GM23338 (cell line): ENCODE data around the gene NIPA2. TPM values are rescaled to one million over a fixed set of nuclear protein-coding genes. Genes with fewer than 3 reads are reported as not detected.

Experiments
- ATAC-seq: fragments of 200-7000 bp; cut with Tn5 transposase; 3 replicates; pipeline ENCODE4 v1.9.1; 2020
- DNase-seq: peaks from one replicate; pipeline ENCODE4 v3.0.0-alpha.2; 2015; ENCODE audit warnings: low spot score
- H2AFZ ChIP-seq: fragments of 200-600 bp; sonication (generic); 2 replicates; pipeline ENCODE4 v1.8.0; 2016; ENCODE audit warnings: antibody characterized with exemption, mild to moderate bottlenecking, moderate library complexity
- H3F3A ChIP-seq: fragments of 200-600 bp; sonication (generic); replicated peaks from 2 replicates; pipeline ENCODE4 v1.8.0; 2017; ENCODE audit warnings: antibody characterized with exemption, mixed run types, low read depth
- H3K27ac ChIP-seq: fragments of 200-600 bp; sonication (generic); 2 replicates; pipeline ENCODE4 v1.6.1; 2016; ENCODE audit warnings: low read depth
- H3K27me3 ChIP-seq: fragments of 200-600 bp; sonication (generic); 2 replicates; pipeline ENCODE4 v1.8.0; 2016; ENCODE audit warnings: mild to moderate bottlenecking, mixed run types, moderate library complexity; ENCODE audit not compliant: insufficient read depth
- H3K36me3 ChIP-seq: fragments of 200-600 bp; sonication (generic); 2 replicates; pipeline ENCODE4 v1.8.0; 2016; ENCODE audit warnings: mild to moderate bottlenecking; ENCODE audit not compliant: insufficient read depth
- H3K4me1 ChIP-seq: fragments of 200-600 bp; sonication (generic); 2 replicates; pipeline ENCODE4 v1.8.0; 2016; ENCODE audit warnings: mild to moderate bottlenecking, moderate library complexity; ENCODE audit not compliant: insufficient read depth
- H3K4me2 ChIP-seq: fragments of 200-600 bp; sonication (generic); 2 replicates; pipeline ENCODE4 v1.7.1; 2017; ENCODE audit warnings: mixed run types
- H3K4me3 ChIP-seq: fragments of 200-600 bp; sonication (generic); 2 replicates; pipeline ENCODE4 v1.6.1; 2016; ENCODE audit warnings: mixed run types
- H3K79me2 ChIP-seq: fragments of 200-600 bp; sonication (generic); replicated peaks from 2 replicates; pipeline ENCODE4 v1.8.0; 2017; ENCODE audit warnings: mild to moderate bottlenecking; ENCODE audit not compliant: insufficient read depth
- H3K9me2 ChIP-seq: fragments of 200-600 bp; sonication (generic); 2 replicates; pipeline ENCODE4 v1.8.0; 2017; ENCODE audit not compliant: insufficient read depth
- H4K20me1 ChIP-seq: fragments of 200-600 bp; sonication (generic); replicated peaks from 2 replicates; pipeline ENCODE4 v1.8.0; 2017; ENCODE audit warnings: mild to moderate bottlenecking; ENCODE audit not compliant: insufficient read depth
- H3K27ac Mint-ChIP-seq: 2 replicates; pipeline ENCODE4 v1.8.0; 2020; ENCODE audit warnings: inconsistent platforms, mild to moderate bottlenecking, moderate library complexity, mixed read lengths
- H3K27me3 Mint-ChIP-seq: 3 replicates; pipeline ENCODE4 v1.8.0; 2022; ENCODE audit warnings: low read depth, mild to moderate bottlenecking, moderate library complexity, mixed read lengths, inconsistent platforms; ENCODE audit not compliant: insufficient read depth, poor library complexity
- H3K36me3 Mint-ChIP-seq: 3 replicates; pipeline ENCODE4 v1.8.0; 2021; ENCODE audit warnings: low read depth, mild to moderate bottlenecking, inconsistent platforms, moderate library complexity, mixed read lengths
- H3K4me1 Mint-ChIP-seq: 3 replicates; pipeline ENCODE4 v1.8.0; 2020; ENCODE audit warnings: mild to moderate bottlenecking, inconsistent platforms, mixed read lengths
- H3K4me3 Mint-ChIP-seq: 3 replicates; pipeline ENCODE4 v1.8.0; 2021; ENCODE audit warnings: moderate library complexity, mild to moderate bottlenecking, inconsistent platforms, mixed read lengths
- H3K9me3 Mint-ChIP-seq: 3 replicates; pipeline ENCODE4 v1.8.0; 2020; ENCODE audit warnings: moderate library complexity, mild to moderate bottlenecking, inconsistent platforms, mixed read lengths
- EZH2 ChIP-seq: fragments of 200-600 bp; sonication (generic); IDR thresholded peaks from one replicate; pipeline ENCODE4 v1.8.0; 2017; ENCODE audit warnings: antibody characterized with exemption, mild to moderate bottlenecking, low read depth; ENCODE audit not compliant: unreplicated experiment
- ZNF114 ChIP-seq: fragments of 250-450 bp; sonication (Bioruptor Pico); IDR thresholded peaks from 2 replicates; pipeline ENCODE4 v1.5.0; 2020; ENCODE audit warnings: mild to moderate bottlenecking, moderate library complexity
- polyA plus RNA-seq: library from polyadenylated mRNA; unstranded; fragments of >200 nt; fragmentation: Nextera tagmentation; extraction: Ambion mirVana; gene quantifications from 2 replicates; pipeline ENCODE4 v1.2.1, GENCODE V29; 2016
- total RNA-seq: library from RNA; depleted of rRNA; stranded (reverse); fragments of >200 nt; shearing (Covaris generic); gene quantifications from 2 replicates; pipeline ENCODE4 v1.2.3, GENCODE V29; 2014
- TF ChIP-seq, protein P1 (sequence below): fragments of 250-450 bp; sonication (Bioruptor Pico); IDR thresholded peaks from 2 replicates; pipeline ENCODE4 v1.5.0; 2020; ENCODE audit warnings: mild to moderate bottlenecking, moderate library complexity
- TF ChIP-seq, protein P2 (sequence below), 2 experiments: fragments of 200-600 bp in 1 of 2; sonication (generic) in 1 of 2; conservative IDR thresholded peaks; 2 replicates each; pipeline versions ENCODE4 v1.5.1 to v1.6.1; 2016 to 2017; ENCODE audit warnings: antibody characterized with exemption in 2 of 2, low read depth in 2 of 2, mild to moderate bottlenecking in 2 of 2, moderate library complexity in 1 of 2
- TF ChIP-seq, protein P3 (sequence below): IDR thresholded peaks from one replicate; pipeline ENCODE4 v1.6.1; 2018; ENCODE audit warnings: antibody characterized with exemption; ENCODE audit not compliant: unreplicated experiment

NIPA2 gene
- total and polyA plus RNA-seq, 2 experiments from 2014 or later, result 35.0 to 105 TPM

DNA sequence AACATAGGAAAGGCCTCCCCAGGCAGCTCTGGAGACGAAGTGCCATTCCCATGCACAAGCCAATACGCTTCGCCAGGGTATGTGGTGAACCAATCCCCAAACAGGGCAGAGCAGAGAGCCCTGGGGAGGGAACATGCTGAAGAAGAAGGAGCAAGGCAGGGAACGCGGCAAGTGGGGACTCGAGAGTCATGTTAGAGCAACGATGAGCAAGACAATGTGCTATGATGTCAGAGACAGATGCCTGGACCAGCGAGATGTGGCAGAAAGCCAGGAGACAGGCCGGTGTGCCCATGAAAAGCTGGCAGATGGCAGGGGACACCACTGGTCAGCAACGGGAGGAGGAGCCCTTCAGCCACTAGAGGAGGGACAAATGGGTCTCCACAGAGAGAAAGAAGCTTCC lies 39.6 kb downstream of the NIPA2 start:
- ATAC-seq (no peak), DNase-seq (no peak)
- Histone ChIP-seq H3K79me2 (0 out of 2 replicates have a peak, but pooled peaks cover 2% of the 10 kb centered on the region), H3K4me3 (no peak overlapping the region), H3K36me3 (no peaks in the 10 kb centered on the region), H3K27me3 (no peaks in the 10 kb centered on the region), H2AFZ (no peak overlapping the region), H3F3A (no peaks in the 10 kb centered on the region), H3K27ac (no peak overlapping the region), H3K4me2 (no peak overlapping the region), H4K20me1 (no peaks in the 10 kb centered on the region), H3K9me2 (no peaks in the 10 kb centered on the region), H3K4me1 (no peaks in the 10 kb centered on the region)
- TF ChIP-seq ZNF114, result no peak
- TF ChIP-seq, protein P1, sequence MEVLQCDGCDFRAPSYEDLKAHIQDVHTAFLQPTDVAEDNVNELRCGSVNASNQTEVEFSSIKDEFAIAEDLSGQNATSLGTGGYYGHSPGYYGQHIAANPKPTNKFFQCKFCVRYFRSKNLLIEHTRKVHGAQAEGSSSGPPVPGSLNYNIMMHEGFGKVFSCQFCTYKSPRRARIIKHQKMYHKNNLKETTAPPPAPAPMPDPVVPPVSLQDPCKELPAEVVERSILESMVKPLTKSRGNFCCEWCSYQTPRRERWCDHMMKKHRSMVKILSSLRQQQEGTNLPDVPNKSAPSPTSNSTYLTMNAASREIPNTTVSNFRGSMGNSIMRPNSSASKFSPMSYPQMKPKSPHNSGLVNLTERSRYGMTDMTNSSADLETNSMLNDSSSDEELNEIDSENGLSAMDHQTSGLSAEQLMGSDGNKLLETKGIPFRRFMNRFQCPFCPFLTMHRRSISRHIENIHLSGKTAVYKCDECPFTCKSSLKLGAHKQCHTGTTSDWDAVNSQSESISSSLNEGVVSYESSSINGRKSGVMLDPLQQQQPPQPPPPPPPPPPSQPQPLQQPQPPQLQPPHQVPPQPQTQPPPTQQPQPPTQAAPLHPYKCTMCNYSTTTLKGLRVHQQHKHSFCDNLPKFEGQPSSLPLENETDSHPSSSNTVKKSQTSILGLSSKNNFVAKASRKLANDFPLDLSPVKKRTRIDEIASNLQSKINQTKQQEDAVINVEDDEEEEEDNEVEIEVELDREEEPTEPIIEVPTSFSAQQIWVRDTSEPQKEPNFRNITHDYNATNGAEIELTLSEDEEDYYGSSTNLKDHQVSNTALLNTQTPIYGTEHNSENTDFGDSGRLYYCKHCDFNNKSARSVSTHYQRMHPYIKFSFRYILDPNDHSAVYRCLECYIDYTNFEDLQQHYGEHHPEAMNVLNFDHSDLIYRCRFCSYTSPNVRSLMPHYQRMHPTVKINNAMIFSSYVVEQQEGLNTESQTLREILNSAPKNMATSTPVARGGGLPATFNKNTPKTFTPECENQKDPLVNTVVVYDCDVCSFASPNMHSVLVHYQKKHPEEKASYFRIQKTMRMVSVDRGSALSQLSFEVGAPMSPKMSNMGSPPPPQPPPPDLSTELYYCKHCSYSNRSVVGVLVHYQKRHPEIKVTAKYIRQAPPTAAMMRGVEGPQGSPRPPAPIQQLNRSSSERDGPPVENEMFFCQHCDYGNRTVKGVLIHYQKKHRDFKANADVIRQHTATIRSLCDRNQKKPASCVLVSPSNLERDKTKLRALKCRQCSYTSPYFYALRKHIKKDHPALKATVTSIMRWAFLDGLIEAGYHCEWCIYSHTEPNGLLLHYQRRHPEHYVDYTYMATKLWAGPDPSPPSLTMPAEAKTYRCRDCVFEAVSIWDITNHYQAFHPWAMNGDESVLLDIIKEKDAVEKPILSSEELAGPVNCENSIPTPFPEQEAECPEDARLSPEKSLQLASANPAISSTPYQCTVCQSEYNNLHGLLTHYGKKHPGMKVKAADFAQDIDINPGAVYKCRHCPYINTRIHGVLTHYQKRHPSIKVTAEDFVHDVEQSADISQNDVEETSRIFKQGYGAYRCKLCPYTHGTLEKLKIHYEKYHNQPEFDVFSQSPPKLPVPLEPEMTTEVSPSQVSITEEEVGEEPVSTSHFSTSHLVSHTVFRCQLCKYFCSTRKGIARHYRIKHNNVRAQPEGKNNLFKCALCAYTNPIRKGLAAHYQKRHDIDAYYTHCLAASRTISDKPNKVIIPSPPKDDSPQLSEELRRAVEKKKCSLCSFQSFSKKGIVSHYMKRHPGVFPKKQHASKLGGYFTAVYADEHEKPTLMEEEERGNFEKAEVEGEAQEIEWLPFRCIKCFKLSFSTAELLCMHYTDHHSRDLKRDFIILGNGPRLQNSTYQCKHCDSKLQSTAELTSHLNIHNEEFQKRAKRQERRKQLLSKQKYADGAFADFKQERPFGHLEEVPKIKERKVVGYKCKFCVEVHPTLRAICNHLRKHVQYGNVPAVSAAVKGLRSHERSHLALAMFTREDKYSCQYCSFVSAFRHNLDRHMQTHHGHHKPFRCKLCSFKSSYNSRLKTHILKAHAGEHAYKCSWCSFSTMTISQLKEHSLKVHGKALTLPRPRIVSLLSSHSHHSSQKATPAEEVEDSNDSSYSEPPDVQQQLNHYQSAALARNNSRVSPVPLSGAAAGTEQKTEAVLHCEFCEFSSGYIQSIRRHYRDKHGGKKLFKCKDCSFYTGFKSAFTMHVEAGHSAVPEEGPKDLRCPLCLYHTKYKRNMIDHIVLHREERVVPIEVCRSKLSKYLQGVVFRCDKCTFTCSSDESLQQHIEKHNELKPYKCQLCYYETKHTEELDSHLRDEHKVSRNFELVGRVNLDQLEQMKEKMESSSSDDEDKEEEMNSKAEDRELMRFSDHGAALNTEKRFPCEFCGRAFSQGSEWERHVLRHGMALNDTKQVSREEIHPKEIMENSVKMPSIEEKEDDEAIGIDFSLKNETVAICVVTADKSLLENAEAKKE (CRISPR knock-in tag), result no peak
- TF ChIP-seq EZH2, result no peak
- TF ChIP-seq, protein P2, sequence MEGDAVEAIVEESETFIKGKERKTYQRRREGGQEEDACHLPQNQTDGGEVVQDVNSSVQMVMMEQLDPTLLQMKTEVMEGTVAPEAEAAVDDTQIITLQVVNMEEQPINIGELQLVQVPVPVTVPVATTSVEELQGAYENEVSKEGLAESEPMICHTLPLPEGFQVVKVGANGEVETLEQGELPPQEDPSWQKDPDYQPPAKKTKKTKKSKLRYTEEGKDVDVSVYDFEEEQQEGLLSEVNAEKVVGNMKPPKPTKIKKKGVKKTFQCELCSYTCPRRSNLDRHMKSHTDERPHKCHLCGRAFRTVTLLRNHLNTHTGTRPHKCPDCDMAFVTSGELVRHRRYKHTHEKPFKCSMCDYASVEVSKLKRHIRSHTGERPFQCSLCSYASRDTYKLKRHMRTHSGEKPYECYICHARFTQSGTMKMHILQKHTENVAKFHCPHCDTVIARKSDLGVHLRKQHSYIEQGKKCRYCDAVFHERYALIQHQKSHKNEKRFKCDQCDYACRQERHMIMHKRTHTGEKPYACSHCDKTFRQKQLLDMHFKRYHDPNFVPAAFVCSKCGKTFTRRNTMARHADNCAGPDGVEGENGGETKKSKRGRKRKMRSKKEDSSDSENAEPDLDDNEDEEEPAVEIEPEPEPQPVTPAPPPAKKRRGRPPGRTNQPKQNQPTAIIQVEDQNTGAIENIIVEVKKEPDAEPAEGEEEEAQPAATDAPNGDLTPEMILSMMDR (conservative IDR thresholded peaks at IDR 0.05; ENCODE audit: low read depth in 2 of 2), result no peak
- TF ChIP-seq, protein P3, sequence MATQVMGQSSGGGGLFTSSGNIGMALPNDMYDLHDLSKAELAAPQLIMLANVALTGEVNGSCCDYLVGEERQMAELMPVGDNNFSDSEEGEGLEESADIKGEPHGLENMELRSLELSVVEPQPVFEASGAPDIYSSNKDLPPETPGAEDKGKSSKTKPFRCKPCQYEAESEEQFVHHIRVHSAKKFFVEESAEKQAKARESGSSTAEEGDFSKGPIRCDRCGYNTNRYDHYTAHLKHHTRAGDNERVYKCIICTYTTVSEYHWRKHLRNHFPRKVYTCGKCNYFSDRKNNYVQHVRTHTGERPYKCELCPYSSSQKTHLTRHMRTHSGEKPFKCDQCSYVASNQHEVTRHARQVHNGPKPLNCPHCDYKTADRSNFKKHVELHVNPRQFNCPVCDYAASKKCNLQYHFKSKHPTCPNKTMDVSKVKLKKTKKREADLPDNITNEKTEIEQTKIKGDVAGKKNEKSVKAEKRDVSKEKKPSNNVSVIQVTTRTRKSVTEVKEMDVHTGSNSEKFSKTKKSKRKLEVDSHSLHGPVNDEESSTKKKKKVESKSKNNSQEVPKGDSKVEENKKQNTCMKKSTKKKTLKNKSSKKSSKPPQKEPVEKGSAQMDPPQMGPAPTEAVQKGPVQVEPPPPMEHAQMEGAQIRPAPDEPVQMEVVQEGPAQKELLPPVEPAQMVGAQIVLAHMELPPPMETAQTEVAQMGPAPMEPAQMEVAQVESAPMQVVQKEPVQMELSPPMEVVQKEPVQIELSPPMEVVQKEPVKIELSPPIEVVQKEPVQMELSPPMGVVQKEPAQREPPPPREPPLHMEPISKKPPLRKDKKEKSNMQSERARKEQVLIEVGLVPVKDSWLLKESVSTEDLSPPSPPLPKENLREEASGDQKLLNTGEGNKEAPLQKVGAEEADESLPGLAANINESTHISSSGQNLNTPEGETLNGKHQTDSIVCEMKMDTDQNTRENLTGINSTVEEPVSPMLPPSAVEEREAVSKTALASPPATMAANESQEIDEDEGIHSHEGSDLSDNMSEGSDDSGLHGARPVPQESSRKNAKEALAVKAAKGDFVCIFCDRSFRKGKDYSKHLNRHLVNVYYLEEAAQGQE, result no peak
- peaks cover 19% of the 10 kb centered on the region for H3K4me1 Mint-ChIP-seq
- H3K36me3 Mint-ChIP-seq, result peaks cover 71% of the 10 kb centered on the region
- H3K27me3 Mint-ChIP-seq, result peaks cover 13% of the 10 kb centered on the region
- no peak overlapping the region for H3K27ac Mint-ChIP-seq
- H3K4me3 Mint-ChIP-seq, result no peak overlapping the region
- H3K9me3 Mint-ChIP-seq, result peaks cover 2% of the 10 kb centered on the region; the same call in 2 of the 3 replicates
